GM23338 (cell line): ENCODE data around the gene PALLD. TPM values are rescaled to one million over a fixed set of nuclear protein-coding genes. Genes with fewer than 3 reads are reported as not detected.

ENCODE experiments used
- ATAC-seq: fragments of 200-7000 bp; cut with Tn5 transposase; 3 replicates; pipeline ENCODE4 v1.9.1; 2020
- DNase-seq: peaks from one replicate; pipeline ENCODE4 v3.0.0-alpha.2; 2015; ENCODE audit warnings: low spot score
- H2AFZ ChIP-seq: fragments of 200-600 bp; sonication (generic); 2 replicates; pipeline ENCODE4 v1.8.0; 2016; ENCODE audit warnings: antibody characterized with exemption, mild to moderate bottlenecking, moderate library complexity
- H3F3A ChIP-seq: fragments of 200-600 bp; sonication (generic); replicated peaks from 2 replicates; pipeline ENCODE4 v1.8.0; 2017; ENCODE audit warnings: antibody characterized with exemption, mixed run types, low read depth
- H3K27ac ChIP-seq: fragments of 200-600 bp; sonication (generic); 2 replicates; pipeline ENCODE4 v1.6.1; 2016; ENCODE audit warnings: low read depth
- H3K27me3 ChIP-seq: fragments of 200-600 bp; sonication (generic); 2 replicates; pipeline ENCODE4 v1.8.0; 2016; ENCODE audit warnings: mild to moderate bottlenecking, mixed run types, moderate library complexity; ENCODE audit not compliant: insufficient read depth
- H3K36me3 ChIP-seq: fragments of 200-600 bp; sonication (generic); 2 replicates; pipeline ENCODE4 v1.8.0; 2016; ENCODE audit warnings: mild to moderate bottlenecking; ENCODE audit not compliant: insufficient read depth
- H3K4me1 ChIP-seq: fragments of 200-600 bp; sonication (generic); 2 replicates; pipeline ENCODE4 v1.8.0; 2016; ENCODE audit warnings: mild to moderate bottlenecking, moderate library complexity; ENCODE audit not compliant: insufficient read depth
- H3K4me2 ChIP-seq: fragments of 200-600 bp; sonication (generic); 2 replicates; pipeline ENCODE4 v1.7.1; 2017; ENCODE audit warnings: mixed run types
- H3K4me3 ChIP-seq: fragments of 200-600 bp; sonication (generic); 2 replicates; pipeline ENCODE4 v1.6.1; 2016; ENCODE audit warnings: mixed run types
- H3K79me2 ChIP-seq: fragments of 200-600 bp; sonication (generic); replicated peaks from 2 replicates; pipeline ENCODE4 v1.8.0; 2017; ENCODE audit warnings: mild to moderate bottlenecking; ENCODE audit not compliant: insufficient read depth
- H3K9me2 ChIP-seq: fragments of 200-600 bp; sonication (generic); 2 replicates; pipeline ENCODE4 v1.8.0; 2017; ENCODE audit not compliant: insufficient read depth
- H4K20me1 ChIP-seq: fragments of 200-600 bp; sonication (generic); replicated peaks from 2 replicates; pipeline ENCODE4 v1.8.0; 2017; ENCODE audit warnings: mild to moderate bottlenecking; ENCODE audit not compliant: insufficient read depth
- H3K27ac Mint-ChIP-seq: 2 replicates; pipeline ENCODE4 v1.8.0; 2020; ENCODE audit warnings: inconsistent platforms, mild to moderate bottlenecking, moderate library complexity, mixed read lengths
- H3K27me3 Mint-ChIP-seq: 3 replicates; pipeline ENCODE4 v1.8.0; 2022; ENCODE audit warnings: low read depth, mild to moderate bottlenecking, moderate library complexity, mixed read lengths, inconsistent platforms; ENCODE audit not compliant: insufficient read depth, poor library complexity
- H3K36me3 Mint-ChIP-seq: 3 replicates; pipeline ENCODE4 v1.8.0; 2021; ENCODE audit warnings: low read depth, mild to moderate bottlenecking, inconsistent platforms, moderate library complexity, mixed read lengths
- H3K4me1 Mint-ChIP-seq: 3 replicates; pipeline ENCODE4 v1.8.0; 2020; ENCODE audit warnings: mild to moderate bottlenecking, inconsistent platforms, mixed read lengths
- H3K4me3 Mint-ChIP-seq: 3 replicates; pipeline ENCODE4 v1.8.0; 2021; ENCODE audit warnings: moderate library complexity, mild to moderate bottlenecking, inconsistent platforms, mixed read lengths
- H3K9me3 Mint-ChIP-seq: 3 replicates; pipeline ENCODE4 v1.8.0; 2020; ENCODE audit warnings: moderate library complexity, mild to moderate bottlenecking, inconsistent platforms, mixed read lengths
- CTCF ChIP-seq, 2 experiments: fragments of 200-600 bp in 1 of 2; sonication (generic) in 1 of 2; conservative IDR thresholded peaks; 2 replicates each; pipeline versions ENCODE4 v1.5.1 to v1.6.1; 2016 to 2017; ENCODE audit warnings: antibody characterized with exemption in 2 of 2, low read depth in 2 of 2, mild to moderate bottlenecking in 2 of 2, moderate library complexity in 1 of 2
- JUNB ChIP-seq: IDR thresholded peaks from one replicate; pipeline ENCODE4 v1.6.1; 2016; ENCODE audit warnings: antibody characterized with exemption; ENCODE audit not compliant: unreplicated experiment
- REST ChIP-seq: IDR thresholded peaks from one replicate; pipeline ENCODE4 v1.6.1; 2018; ENCODE audit warnings: antibody characterized with exemption; ENCODE audit not compliant: unreplicated experiment
- ZNF114 ChIP-seq: fragments of 250-450 bp; sonication (Bioruptor Pico); IDR thresholded peaks from 2 replicates; pipeline ENCODE4 v1.5.0; 2020; ENCODE audit warnings: mild to moderate bottlenecking, moderate library complexity
- ZNF462 ChIP-seq: fragments of 250-450 bp; sonication (Bioruptor Pico); IDR thresholded peaks from 2 replicates; pipeline ENCODE4 v1.5.0; 2020; ENCODE audit warnings: mild to moderate bottlenecking, moderate library complexity
- polyA plus RNA-seq: library from polyadenylated mRNA; unstranded; fragments of >200 nt; fragmentation: Nextera tagmentation; extraction: Ambion mirVana; gene quantifications from 2 replicates; pipeline ENCODE4 v1.2.1, GENCODE V29; 2016
- total RNA-seq: library from RNA; depleted of rRNA; stranded (reverse); fragments of >200 nt; shearing (Covaris generic); gene quantifications from 2 replicates; pipeline ENCODE4 v1.2.3, GENCODE V29; 2014

The PALLD gene
- total and polyA plus RNA-seq, 2 experiments from 2014 or later = 13.1 to 30.2 TPM

DNA sequence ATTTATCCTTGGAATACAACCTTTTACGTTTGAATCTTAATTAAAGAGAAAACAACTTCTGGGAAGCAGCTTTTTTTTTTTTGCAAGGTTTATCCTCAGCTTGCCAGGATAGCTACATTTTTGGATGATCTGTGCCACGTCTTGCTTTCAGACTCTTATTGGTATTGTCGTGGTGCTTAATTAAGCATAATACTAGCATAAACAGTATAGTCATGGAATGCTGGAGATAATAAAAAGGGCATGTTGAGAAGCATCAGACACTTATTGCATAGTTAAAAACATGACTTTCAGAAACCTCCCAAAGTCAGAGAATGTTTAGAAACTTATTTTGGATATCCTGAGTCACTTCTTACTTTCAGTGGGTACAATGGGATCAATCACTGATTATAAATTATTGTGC lies 77.0 kb downstream of the PALLD start:
- Histone ChIP-seq H3F3A (no peaks in the 10 kb centered on the region), H2AFZ (no peak overlapping the region), H3K4me2 (no peak overlapping the region), H3K27ac (no peak overlapping the region), H3K36me3 (no peaks in the 10 kb centered on the region), H3K4me3 (no peak overlapping the region), H3K4me1 (no peaks in the 10 kb centered on the region), H3K79me2 (no peaks in the 10 kb centered on the region), H4K20me1 (no peaks in the 10 kb centered on the region), H3K27me3 (no peaks in the 10 kb centered on the region), H3K9me2 (no peaks in the 10 kb centered on the region)
- DNase-seq = no peak
- Mint-ChIP-seq H3K27me3 (no peaks in the 10 kb centered on the region), H3K9me3 (no peaks in the 10 kb centered on the region; the same call in 2 of the 3 replicates), H3K4me3 (no peak overlapping the region), H3K36me3 (no peaks in the 10 kb centered on the region), H3K27ac (no peak overlapping the region), H3K4me1 (no peaks in the 10 kb centered on the region)
- TF ChIP-seq ZNF462 (no peak), REST (no peak), CTCF (conservative IDR thresholded peaks at IDR 0.05; ENCODE audit: low read depth in 2 of 2) (no peak), JUNB (no peak), ZNF114 (CRISPR knock-in tag) (no peak)
- ATAC-seq = no peak
